ENCODE results near the gene ATP11A. TPM values are rescaled to one million over a fixed set of nuclear protein-coding genes. Genes with fewer than 3 reads are reported as not detected.

The ATP11A gene
- total and polyA plus RNA-seq, 9 of the 15 experiments (the other 6 are each of a cell fraction or from before 2014, with no cell fraction given) = 0.38 to 34.2 (median 4.2) TPM

DNA sequence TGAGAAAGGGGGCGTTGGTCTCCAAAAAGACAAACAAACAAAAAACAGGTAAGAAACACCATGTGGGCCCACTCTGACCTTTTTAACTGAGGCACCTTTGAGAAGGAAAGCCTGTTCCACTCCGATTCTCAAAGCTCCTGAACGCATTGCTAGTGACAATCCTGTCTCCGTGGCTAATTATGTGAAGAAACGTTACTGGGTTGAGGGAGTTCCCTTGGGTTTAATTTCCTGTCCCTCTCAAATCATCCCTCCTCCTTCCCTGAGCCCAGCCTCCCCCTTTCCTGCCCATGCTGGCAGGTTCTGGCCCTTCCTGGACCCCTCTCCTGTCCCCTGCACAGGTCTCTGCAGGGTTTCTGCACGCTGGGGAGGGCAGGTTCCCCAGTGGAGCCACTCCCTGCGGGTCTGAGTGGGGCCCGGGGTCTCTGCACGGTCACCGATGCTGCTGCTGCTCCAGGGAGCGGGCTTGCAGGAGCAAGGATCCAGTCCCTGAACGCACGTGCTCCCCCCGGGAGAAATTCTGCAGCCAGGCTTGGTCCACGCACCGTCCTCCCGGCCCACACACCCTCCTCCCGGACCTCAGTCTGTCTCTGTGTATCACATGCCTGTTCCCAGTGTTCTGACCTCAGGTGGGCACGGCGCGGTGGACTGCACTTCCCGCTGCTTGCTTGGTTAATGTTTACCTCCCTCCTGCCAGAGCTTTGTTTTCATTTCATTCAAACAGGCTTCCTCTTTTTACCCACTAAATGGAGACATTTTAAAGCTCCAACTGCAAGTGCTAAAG lies 202.8 kb downstream of the ATP11A start:
- in situ Hi-C loops (cut with MboI) = no loop called here
- TF ChIP-seq BCOR (IDR thresholded peaks at IDR 0.05) = no peak
- TF ChIP-seq NR1H2 (CRISPR knock-in tag; IDR thresholded peaks at IDR 0.05) = no peak
- peak; percentile 62; the same call in 1 of the 2 replicates for TF ChIP-seq SPI1 (IDR thresholded peaks at IDR 0.05; ENCODE audit: borderline replicate concordance, low read depth, low read length)
- no peak for TF ChIP-seq HDAC3 (IDR thresholded peaks at IDR 0.05; ENCODE audit: borderline replicate concordance, partially characterized antibody)
- TF ChIP-seq, protein P1, sequence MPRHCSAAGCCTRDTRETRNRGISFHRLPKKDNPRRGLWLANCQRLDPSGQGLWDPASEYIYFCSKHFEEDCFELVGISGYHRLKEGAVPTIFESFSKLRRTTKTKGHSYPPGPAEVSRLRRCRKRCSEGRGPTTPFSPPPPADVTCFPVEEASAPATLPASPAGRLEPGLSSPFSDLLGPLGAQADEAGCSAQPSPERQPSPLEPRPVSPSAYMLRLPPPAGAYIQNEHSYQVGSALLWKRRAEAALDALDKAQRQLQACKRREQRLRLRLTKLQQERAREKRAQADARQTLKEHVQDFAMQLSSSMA (CRISPR knock-in tag; IDR thresholded peaks at IDR 0.05) = no peak
- no peak for TF ChIP-seq NFIX (CRISPR knock-in tag; IDR thresholded peaks at IDR 0.05; ENCODE audit: low read depth)
- no peak for TF ChIP-seq ZNF431 (CRISPR knock-in tag; IDR thresholded peaks at IDR 0.05)
- TF ChIP-seq, protein P2, sequence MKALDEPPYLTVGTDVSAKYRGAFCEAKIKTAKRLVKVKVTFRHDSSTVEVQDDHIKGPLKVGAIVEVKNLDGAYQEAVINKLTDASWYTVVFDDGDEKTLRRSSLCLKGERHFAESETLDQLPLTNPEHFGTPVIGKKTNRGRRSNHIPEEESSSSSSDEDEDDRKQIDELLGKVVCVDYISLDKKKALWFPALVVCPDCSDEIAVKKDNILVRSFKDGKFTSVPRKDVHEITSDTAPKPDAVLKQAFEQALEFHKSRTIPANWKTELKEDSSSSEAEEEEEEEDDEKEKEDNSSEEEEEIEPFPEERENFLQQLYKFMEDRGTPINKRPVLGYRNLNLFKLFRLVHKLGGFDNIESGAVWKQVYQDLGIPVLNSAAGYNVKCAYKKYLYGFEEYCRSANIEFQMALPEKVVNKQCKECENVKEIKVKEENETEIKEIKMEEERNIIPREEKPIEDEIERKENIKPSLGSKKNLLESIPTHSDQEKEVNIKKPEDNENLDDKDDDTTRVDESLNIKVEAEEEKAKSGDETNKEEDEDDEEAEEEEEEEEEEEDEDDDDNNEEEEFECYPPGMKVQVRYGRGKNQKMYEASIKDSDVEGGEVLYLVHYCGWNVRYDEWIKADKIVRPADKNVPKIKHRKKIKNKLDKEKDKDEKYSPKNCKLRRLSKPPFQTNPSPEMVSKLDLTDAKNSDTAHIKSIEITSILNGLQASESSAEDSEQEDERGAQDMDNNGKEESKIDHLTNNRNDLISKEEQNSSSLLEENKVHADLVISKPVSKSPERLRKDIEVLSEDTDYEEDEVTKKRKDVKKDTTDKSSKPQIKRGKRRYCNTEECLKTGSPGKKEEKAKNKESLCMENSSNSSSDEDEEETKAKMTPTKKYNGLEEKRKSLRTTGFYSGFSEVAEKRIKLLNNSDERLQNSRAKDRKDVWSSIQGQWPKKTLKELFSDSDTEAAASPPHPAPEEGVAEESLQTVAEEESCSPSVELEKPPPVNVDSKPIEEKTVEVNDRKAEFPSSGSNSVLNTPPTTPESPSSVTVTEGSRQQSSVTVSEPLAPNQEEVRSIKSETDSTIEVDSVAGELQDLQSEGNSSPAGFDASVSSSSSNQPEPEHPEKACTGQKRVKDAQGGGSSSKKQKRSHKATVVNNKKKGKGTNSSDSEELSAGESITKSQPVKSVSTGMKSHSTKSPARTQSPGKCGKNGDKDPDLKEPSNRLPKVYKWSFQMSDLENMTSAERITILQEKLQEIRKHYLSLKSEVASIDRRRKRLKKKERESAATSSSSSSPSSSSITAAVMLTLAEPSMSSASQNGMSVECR (CRISPR knock-in tag; IDR thresholded peaks at IDR 0.05) = no peak
- TF ChIP-seq ZNF263 (CRISPR knock-in tag; IDR thresholded peaks at IDR 0.05; ENCODE audit: borderline replicate concordance) = peak; percentile 78
- no peak for TF ChIP-seq SIN3A (IDR thresholded peaks at IDR 0.05; ENCODE audit: borderline replicate concordance in 2 of 2, control insufficient read depth in 1 of 2, low read depth in 2 of 2, low read length in 2 of 2)
- TF ChIP-seq, protein P3, sequence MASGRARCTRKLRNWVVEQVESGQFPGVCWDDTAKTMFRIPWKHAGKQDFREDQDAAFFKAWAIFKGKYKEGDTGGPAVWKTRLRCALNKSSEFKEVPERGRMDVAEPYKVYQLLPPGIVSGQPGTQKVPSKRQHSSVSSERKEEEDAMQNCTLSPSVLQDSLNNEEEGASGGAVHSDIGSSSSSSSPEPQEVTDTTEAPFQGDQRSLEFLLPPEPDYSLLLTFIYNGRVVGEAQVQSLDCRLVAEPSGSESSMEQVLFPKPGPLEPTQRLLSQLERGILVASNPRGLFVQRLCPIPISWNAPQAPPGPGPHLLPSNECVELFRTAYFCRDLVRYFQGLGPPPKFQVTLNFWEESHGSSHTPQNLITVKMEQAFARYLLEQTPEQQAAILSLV (tag; IDR thresholded peaks at IDR 0.05) = no peak
- no peak for TF ChIP-seq U2AF1 (optimal IDR thresholded peaks at IDR 0.05; ENCODE audit: low read depth, low read length)
- no peak overlapping the region for H3K4me3 ChIP-seq
- H3K4me1 ChIP-seq (replicated peaks in 1 of 2; ENCODE audit: control insufficient read depth in 2 of 2, insufficient read depth in 2 of 2, low read length in 2 of 2) = peaks cover 0 to 42% of the 10 kb centered on the region in 2 experiments; a peak in 2 of 5 replicates
- POLR2A ChIA-PET = interaction anchor here (1.1 kb wide), 1 partner anchor 39 kb away, joined by 3 read pairs; no protein-coding TSS in a partner anchor
- H3K27me3 ChIP-seq (ENCODE audit: control insufficient read depth in 2 of 2, insufficient read depth in 2 of 2, low read length in 2 of 2) = peaks cover 30 to 89% of the 10 kb centered on the region in 2 experiments
- intact Hi-C loops (cut with micrococcal nuclease) = no loop called here
- no peaks in the 10 kb centered on the region for H3K36me3 ChIP-seq (ENCODE audit: control insufficient read depth, insufficient read depth, low read length)
- H4K20me1 ChIP-seq (replicated peaks; ENCODE audit: control insufficient read depth, insufficient read depth, low read length) = peaks cover 7% of the 10 kb centered on the region; the same call in 1 of the 2 replicates
- FAIRE-seq = no peak
- H3K79me2 ChIP-seq (ENCODE audit: control insufficient read depth, insufficient read depth, low read length) = no peaks in the 10 kb centered on the region
- no peak overlapping the region for H2AFZ ChIP-seq (ENCODE audit: low read depth, low read length)
- no peak for DNase-seq (ENCODE audit: extremely low read depth in 1 of 4, low spot score in 3 of 4)
- H3K9ac ChIP-seq (ENCODE audit: insufficient read depth in 1 of 2, low read depth in 2 of 2, low read length in 2 of 2) = no peak overlapping the region
- no peak overlapping the region for H3K4me2 ChIP-seq (ENCODE audit: insufficient read depth, low read length)
- no peaks in the 10 kb centered on the region for H3K9me1 ChIP-seq (ENCODE audit: control insufficient read depth, insufficient read depth, low read length)
- H3K9me3 ChIP-seq (replicated peaks; ENCODE audit: control insufficient read depth, insufficient read depth, low read depth, low read length) = no peaks in the 10 kb centered on the region
- no TSS peak for BruUV-seq (replicated peaks)
- WGBS (ENCODE audit: insufficient coverage, low coverage, missing lambda C conversion rate) = 0% methylated on average over 5 of the region's 22 CpGs
- no peak for ATAC-seq
- no peak overlapping the region for H3K27ac ChIP-seq (ENCODE audit: extremely low read depth, low read depth, low read length)
- CTCF ChIA-PET (ENCODE audit: low intra/inter-chr PET ratio) = no interaction called here
